H1 (cell line): Measurements from ENCODE around the gene TMEM255B. TPM values are rescaled to one million over a fixed set of nuclear protein-coding genes. Genes with fewer than 3 reads are reported as not detected.

Experiments used
- CTCF ChIA-PET: fragments of 300-600 bp; sonication (Branson Sonifier 250); formaldehyde crosslinking; loops from one replicate; lab custom pipeline; 2021; ENCODE audit not compliant: partially characterized antibody; lab: Charles Lee
- POLR2A ChIA-PET: fragments of 300-600 bp; sonication (Branson Sonifier 250); formaldehyde crosslinking; loops from one replicate; lab custom pipeline; 2021; ENCODE audit warnings: inconsistent platforms; ENCODE audit not compliant: partially characterized antibody; lab: Charles Lee
- DNase-seq, 2 experiments: peaks; one replicate each; pipeline versions ENCODE4 v3.0.0 to v3.0.0-alpha.2; 2010 to 2022; ENCODE audit warnings: low spot score in 2 of 2, low read depth in 1 of 2, mixed read lengths in 1 of 2
- FAIRE-seq: peaks from 2 replicates; lab custom pipeline; 2011; peaks lifted over from hg19 to GRCh38; lab: Jason Lieb, UNC
- H2AFZ ChIP-seq: 2 replicates; pipeline ENCODE4 v1.8.1; 2012; ENCODE audit warnings: low read length, inconsistent platforms
- H2AK5ac ChIP-seq: 2 replicates; pipeline ENCODE4 v1.6.1; 2013; ENCODE audit warnings: low read depth, low read length
- H2BK120ac ChIP-seq: replicated peaks from 2 replicates; pipeline ENCODE3; 2013; ENCODE audit warnings: low read depth, low read length, inconsistent platforms
- H2BK12ac ChIP-seq: 2 replicates; pipeline ENCODE4 v1.6.1; 2013; ENCODE audit warnings: low read depth, low read length
- H2BK15ac ChIP-seq: 2 replicates; pipeline ENCODE4 v1.6.1; 2013; ENCODE audit warnings: low read length
- H2BK20ac ChIP-seq: 2 replicates; pipeline ENCODE4 v1.6.1; 2013; ENCODE audit warnings: low read length
- H2BK5ac ChIP-seq: 2 replicates; pipeline ENCODE4 v1.6.1; 2013; ENCODE audit warnings: low read depth, low read length
- H3K14ac ChIP-seq: 2 replicates; pipeline ENCODE4 v1.6.1; 2013; ENCODE audit warnings: inconsistent platforms; ENCODE audit not compliant: insufficient read length
- H3K18ac ChIP-seq: 2 replicates; pipeline ENCODE4 v1.6.1; 2013; ENCODE audit warnings: low read length; ENCODE audit errors: extremely low read depth
- H3K23ac ChIP-seq: 2 replicates; pipeline ENCODE4 v1.6.1; 2013; ENCODE audit warnings: inconsistent platforms; ENCODE audit not compliant: insufficient read length
- H3K23me2 ChIP-seq: 2 replicates; pipeline ENCODE4 v1.6.1; 2013; ENCODE audit warnings: low read depth, low read length
- H3K27ac ChIP-seq: 2 replicates; pipeline ENCODE4 v1.6.1; 2011; ENCODE audit warnings: low read depth, low read length, inconsistent platforms
- H3K27me3 ChIP-seq, 4 experiments: replicated peaks in 1 of 4; 1 replicate in 1 of 4; 2 replicates in 3 of 4; pipeline versions ENCODE4 v1.6.1 to v1.8.1; 2011 to 2013; ENCODE audit warnings: low read length in 3 of 4, mild to moderate bottlenecking in 3 of 4, inconsistent platforms in 2 of 4, mixed read lengths in 2 of 4, moderate library complexity in 1 of 4; ENCODE audit not compliant: control insufficient read depth in 3 of 4, insufficient read depth in 3 of 4; ENCODE audit errors: extremely low read depth in 1 of 4
- H3K36me3 ChIP-seq, 4 experiments: 2 replicates each; pipeline versions ENCODE4 v1.6.1 to v1.8.1; 2011 to 2013; ENCODE audit warnings: mild to moderate bottlenecking in 4 of 4, low read length in 3 of 4, moderate library complexity in 2 of 4, control low read depth in 1 of 4, inconsistent platforms in 1 of 4; ENCODE audit not compliant: insufficient read depth in 4 of 4, control insufficient read depth in 2 of 4
- H3K4ac ChIP-seq: replicated peaks from 2 replicates; pipeline ENCODE3; 2013; ENCODE audit warnings: low read length, low read depth, mixed read lengths, inconsistent platforms; ENCODE audit not compliant: insufficient read length
- H3K4me1 ChIP-seq, 4 experiments: replicated peaks in 1 of 4; 1 replicate in 1 of 4; 2 replicates in 3 of 4; pipeline versions ENCODE4 v1.6.1 to v1.8.1; 2011 to 2013; ENCODE audit warnings: low read length in 3 of 4, inconsistent platforms in 2 of 4, mixed read lengths in 1 of 4; ENCODE audit not compliant: insufficient read depth in 4 of 4, control insufficient read depth in 3 of 4
- H3K4me2 ChIP-seq, 2 experiments: 2 replicates each; pipeline versions ENCODE4 v1.6.1 to v1.8.1; 2011 to 2013; ENCODE audit warnings: low read depth in 2 of 2, low read length in 2 of 2, control low read depth in 1 of 2, inconsistent platforms in 1 of 2, mild to moderate bottlenecking in 1 of 2; ENCODE audit not compliant: insufficient read depth in 1 of 2
- H3K4me3 ChIP-seq, 4 experiments: fragments of 200-600, 300-600 bp in 1 of 4; sonication (generic), shearing (Covaris generic), sonication (Bioruptor Twin) in 1 of 4; 2 replicates each; pipeline versions ENCODE4 v1.5.1 to v1.8.1; 2011 to 2016; ENCODE audit warnings: low read length in 4 of 4, low read depth in 3 of 4, control low read depth in 2 of 4, inconsistent platforms in 2 of 4, mild to moderate bottlenecking in 2 of 4, mixed read lengths in 1 of 4, moderate library complexity in 1 of 4; ENCODE audit not compliant: insufficient read depth in 2 of 4; ENCODE audit errors: extremely low read depth in 1 of 4
- H3K56ac ChIP-seq: replicated peaks from 2 replicates; pipeline ENCODE3; 2013; ENCODE audit warnings: low read depth, mild to moderate bottlenecking, mixed read lengths, low read length, inconsistent platforms; ENCODE audit not compliant: insufficient read length
- H3K79me1 ChIP-seq: 2 replicates; pipeline ENCODE4 v1.6.1; 2013; ENCODE audit warnings: low read depth, low read length, control low read depth
- H3K79me2 ChIP-seq, 2 experiments: 2 replicates each; pipeline versions ENCODE4 v1.6.1 to v1.8.1; 2012 to 2013; ENCODE audit warnings: low read length in 2 of 2, mild to moderate bottlenecking in 2 of 2, inconsistent platforms in 1 of 2; ENCODE audit not compliant: insufficient read depth in 2 of 2, control insufficient read depth in 1 of 2
- H3K9ac ChIP-seq, 4 experiments: replicated peaks in 1 of 4; 1 replicate in 1 of 4; 2 replicates in 3 of 4; pipeline versions ENCODE4 v1.6.1 to v1.8.1; 2011 to 2013; ENCODE audit warnings: low read depth in 3 of 4, low read length in 3 of 4, control low read depth in 2 of 4, mild to moderate bottlenecking in 2 of 4, moderate library complexity in 2 of 4, inconsistent platforms in 1 of 4; ENCODE audit errors: extremely low read depth in 1 of 4
- H3K9me3 ChIP-seq, 2 experiments: 2 replicates each; pipeline versions ENCODE4 v1.6.1 to v1.8.1; 2012 to 2013; ENCODE audit warnings: mild to moderate bottlenecking in 2 of 2, moderate library complexity in 2 of 2, control low read depth in 1 of 2, inconsistent platforms in 1 of 2, low read depth in 1 of 2, low read length in 1 of 2, mixed read lengths in 1 of 2; ENCODE audit not compliant: insufficient read depth in 2 of 2
- H4K20me1 ChIP-seq, 2 experiments: replicated peaks in 1 of 2; 2 replicates each; pipeline versions ENCODE3 to v1.8.1; 2011 to 2013; ENCODE audit warnings: inconsistent platforms in 2 of 2, low read length in 2 of 2, mild to moderate bottlenecking in 1 of 2; ENCODE audit not compliant: insufficient read depth in 2 of 2, control insufficient read depth in 1 of 2
- H4K5ac ChIP-seq: 2 replicates; pipeline ENCODE4 v1.6.1; 2013; ENCODE audit warnings: low read length, low read depth, mixed read lengths, inconsistent platforms; ENCODE audit not compliant: insufficient read length
- H4K8ac ChIP-seq: 2 replicates; pipeline ENCODE4 v1.8.0; 2013; ENCODE audit warnings: mild to moderate bottlenecking, moderate library complexity, low read length, inconsistent platforms; ENCODE audit not compliant: insufficient read depth; ENCODE audit errors: extremely low read depth
- H4K91ac ChIP-seq: replicated peaks from 2 replicates; pipeline ENCODE3; 2013; ENCODE audit warnings: low read length, mixed read lengths, inconsistent platforms; ENCODE audit not compliant: insufficient read length
- CTBP2 ChIP-seq: IDR thresholded peaks from 2 replicates; pipeline ENCODE4 v1.7.0; 2011; ENCODE audit warnings: borderline replicate concordance, mild to moderate bottlenecking, moderate library complexity, mixed read lengths, low read length; ENCODE audit not compliant: insufficient read depth, insufficient read length
- CTCF ChIP-seq, 3 experiments: IDR thresholded peaks; 1 replicate in 2 of 3; 2 replicates in 1 of 3; pipeline versions ENCODE4 v1.5.1 to v1.6.1; 2011; ENCODE audit warnings: low read length in 3 of 3, mild to moderate bottlenecking in 3 of 3, inconsistent platforms in 2 of 3, low read depth in 1 of 3, moderate library complexity in 1 of 3; ENCODE audit not compliant: insufficient read depth in 1 of 3; ENCODE audit errors: control extremely low read depth in 1 of 3
- E2F6 ChIP-seq: IDR thresholded peaks from 2 replicates; pipeline ENCODE4 v1.6.1; 2012; ENCODE audit warnings: inconsistent platforms
- HDAC6 ChIP-seq: IDR thresholded peaks from one replicate; pipeline ENCODE4 v1.7.1; 2012; ENCODE audit warnings: low read depth, mild to moderate bottlenecking, inconsistent platforms, low read length, moderate library complexity
- POLR2AphosphoS5 ChIP-seq: IDR thresholded peaks from 2 replicates; pipeline ENCODE4 v1.6.1; 2011; ENCODE audit warnings: low read depth, low read length
- RBBP5 ChIP-seq: IDR thresholded peaks from 2 replicates; pipeline ENCODE4 v1.7.1; 2012; ENCODE audit warnings: low read depth, mild to moderate bottlenecking, inconsistent platforms, low read length, moderate library complexity, borderline replicate concordance
- SP2 ChIP-seq: IDR thresholded peaks from 2 replicates; pipeline ENCODE4 v1.6.1; 2012; ENCODE audit warnings: mild to moderate bottlenecking, low read length, inconsistent platforms
- ZNF274 ChIP-seq: IDR thresholded peaks from 2 replicates; pipeline ENCODE4 v1.7.0; 2012; ENCODE audit warnings: low read length, borderline replicate concordance; ENCODE audit errors: extremely low read depth
- WGBS, 2 experiments: shearing (Covaris generic) in 1 of 2; methylation state at CpG; one replicate each; pipeline versions ENCODE4 v1.1.6 to v1.1.7; 2013 to 2015; ENCODE audit warnings: low lambda C conversion rate in 2 of 2, mixed read lengths in 2 of 2, inconsistent platforms in 1 of 2, low coverage in 1 of 2, missing lambda C conversion rate in 1 of 2; ENCODE audit not compliant: insufficient replicate concordance in 2 of 2, insufficient coverage in 1 of 2, insufficient read length in 1 of 2; ENCODE audit errors: extremely low coverage in 1 of 2, missing lambda C conversion rate in 1 of 2; 5-methylcytosine and 5-hydroxymethylcytosine counted together
- polyA plus RNA-seq, 7 experiments: library from polyadenylated mRNA; depleted of rRNA in 3 of 7; stranded (reverse) in 5 of 7; unstranded in 2 of 7; fragments of >200 nt in 5 of 7; fragments of 200-250 nt in 2 of 7; gene quantifications; 1 replicate in 5 of 7; 2 replicates in 1 of 7; 4 replicates in 1 of 7; pipeline versions ENCODE4 v1.2.1 to v1.2.3, GENCODE V29; 2011 to 2013; ENCODE audit warnings: missing spikeins in 2 of 7, mixed read lengths in 2 of 7
- total RNA-seq: library from RNA; stranded (reverse); fragmentation: NEBNext Ultra II Directional; extraction: Animal tissue kit (Norgen Biotek cat#: 25700); gene quantifications from 2 replicates; pipeline ENCODE4 v1.2.1, GENCODE V29; 2021

Gene TMEM255B
- total and polyA plus RNA-seq, 2 of the 8 experiments (the other 6 are each of a cell fraction or from before 2014, with no cell fraction given), result 3.4 to 4.4 TPM

- no peak overlapping the region for H3K14ac ChIP-seq
- 65% methylated on average over 11 of the region's 12 CpGs; no CpG with 5 or more reads in 1 of the 2 experiments for WGBS, 2 experiments
- no peak overlapping the region; the same call in 1 of the 2 replicates for H2BK15ac ChIP-seq
- H3K79me1 ChIP-seq, result peaks cover 5% of the 10 kb centered on the region
- H2BK12ac ChIP-seq, result peak overlapping the region; percentile 99; the same call in 1 of the 2 replicates
- H3K56ac ChIP-seq, result no peak overlapping the region
- H3K4me2 ChIP-seq, result peak overlapping the region; percentile 51 to 62; a peak in 3 of 4 replicates
- no peak overlapping the region for H2AK5ac ChIP-seq
- peaks cover 16 to 49% (median 30%) of the 10 kb centered on the region in 4 experiments for H3K4me1 ChIP-seq
- H3K4me3 ChIP-seq, result peak overlapping the region in 1 of 4 experiments; percentile 25; a peak in 3 of 8 replicates
- no peak overlapping the region for H3K4ac ChIP-seq
- peak overlapping the region; percentile 77; the same call in 1 of the 2 replicates for H2BK20ac ChIP-seq
- no peak overlapping the region for H2AFZ ChIP-seq
- peaks cover 3% of the 10 kb centered on the region for H3K23me2 ChIP-seq
- 0 out of 4 replicates have a peak, but pooled peaks cover 0 to 2% of the 10 kb centered on the region in 2 experiments for H3K9me3 ChIP-seq
- peak overlapping the region; percentile 80 for H2BK120ac ChIP-seq
- H3K27ac ChIP-seq, result 0 out of 2 replicates have a peak overlapping the region, but pooled peaks have one; percentile 64
- peak in 1 of 2 experiments; percentile 51 for DNase-seq
- no peak overlapping the region for H4K8ac ChIP-seq
- H4K20me1 ChIP-seq, result peaks cover 0 to 9% of the 10 kb centered on the region in 2 experiments
- no peak for FAIRE-seq
- H3K36me3 ChIP-seq, result no peaks in the 10 kb centered on the region; a peak in 2 of 8 replicates
- H3K79me2 ChIP-seq, result peaks cover 10 to 23% of the 10 kb centered on the region in 2 experiments
- no peak overlapping the region for H4K91ac ChIP-seq
- ChIA-PET CTCF (interaction anchor here (1.3 to 1.5 kb wide), 3 partner anchors 14 to 56 kb away, joined by 3 to 4 read pairs (median 4); no protein-coding TSS in a partner anchor), POLR2A (interaction anchor here (1.2 kb wide), 1 partner anchor 9 kb away, joined by 3 read pairs; no protein-coding TSS in a partner anchor)
- peaks cover 0 to 27% (median 18%) of the 10 kb centered on the region in 4 experiments; a peak in 6 of 7 replicates for H3K27me3 ChIP-seq
- no peak overlapping the region for H3K23ac ChIP-seq
- peak overlapping the region; percentile 97; the same call in 1 of the 2 replicates for H2BK5ac ChIP-seq
- no peak overlapping the region for H4K5ac ChIP-seq
- no peak overlapping the region for H3K9ac ChIP-seq
- peak overlapping the region; percentile 73; the same call in 1 of the 2 replicates for H3K18ac ChIP-seq
- TF ChIP-seq RBBP5 (no peak), SP2 (no peak), POLR2AphosphoS5 (no peak), HDAC6 (no peak), E2F6 (no peak), ZNF274 (no peak), CTBP2 (no peak), CTCF (IDR thresholded peaks at IDR 0.05; ENCODE audit: control extremely low read depth in 1 of 3, insufficient read depth in 1 of 3, low read depth in 1 of 3, low read length in 3 of 3) (no peak)
Measured at GRCh38 chr13:113861433-113862030, 102.5 kb downstream of the TMEM255B start.
